NAMALWA (cell line): ENCODE data around the gene MARVELD3.

Experiments
- DNase-seq: peaks from one replicate; pipeline ENCODE4 v3.0.0-alpha.2; 2015; ENCODE audit warnings: low spot score

Gene MARVELD3

DNA sequence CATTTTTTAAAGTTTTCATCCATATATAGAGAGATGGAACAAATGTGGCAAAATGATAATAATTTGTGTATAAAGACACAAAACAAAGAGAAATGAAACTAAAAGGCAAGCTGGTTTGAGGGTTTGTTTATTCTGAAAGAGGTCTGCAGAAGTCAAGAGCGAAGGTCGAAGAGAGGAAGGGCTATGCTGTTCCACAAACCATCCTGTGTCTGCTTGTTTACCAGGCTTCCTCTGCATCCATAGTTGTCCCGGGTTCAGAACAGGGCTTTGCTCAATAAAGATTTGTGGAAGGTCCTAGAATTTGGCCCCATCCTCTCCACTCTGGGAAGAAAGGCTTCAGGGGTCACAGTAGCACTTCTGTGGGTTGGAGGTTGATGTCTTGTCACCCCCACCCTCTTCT lies 2.4 kb upstream of the MARVELD3 start:
- no peak for DNase-seq

DNA sequence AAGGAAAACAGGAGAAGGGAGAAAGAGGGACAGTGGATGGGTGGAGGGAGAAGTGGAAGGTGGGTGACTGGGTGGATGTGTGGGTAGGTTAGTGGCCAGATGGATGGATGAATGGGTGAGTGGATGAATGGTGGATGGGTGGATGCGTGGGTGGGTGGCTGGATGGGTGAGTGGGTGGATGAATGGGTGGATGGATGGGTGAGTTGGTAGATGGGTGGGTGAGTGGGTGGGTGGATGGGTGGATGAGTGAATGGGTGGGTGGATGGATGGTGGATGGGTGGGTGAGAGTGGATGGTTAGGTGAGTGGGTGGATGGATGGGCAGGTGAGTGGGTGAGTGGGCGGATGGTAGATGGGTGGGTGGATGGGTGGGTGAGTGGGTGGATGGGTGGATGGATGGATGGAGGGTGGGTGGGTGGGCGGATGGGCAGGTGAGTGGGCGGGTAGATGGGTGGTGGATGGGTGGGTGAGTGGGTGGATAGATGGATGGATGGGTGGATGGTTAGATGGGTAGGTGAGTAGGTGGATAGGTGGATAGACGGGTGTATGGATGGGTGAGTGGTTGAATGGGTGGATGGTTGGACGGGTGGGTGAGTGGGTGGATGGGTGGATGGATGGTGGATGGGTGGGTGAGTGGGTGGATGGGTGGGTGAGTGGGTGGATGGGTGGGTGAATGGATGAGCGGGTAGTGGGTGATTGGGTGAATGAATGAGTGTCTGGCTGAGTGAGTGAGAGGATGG lies 702 bp upstream of the MARVELD3 start:
- DNase-seq, result no peak

DNA sequence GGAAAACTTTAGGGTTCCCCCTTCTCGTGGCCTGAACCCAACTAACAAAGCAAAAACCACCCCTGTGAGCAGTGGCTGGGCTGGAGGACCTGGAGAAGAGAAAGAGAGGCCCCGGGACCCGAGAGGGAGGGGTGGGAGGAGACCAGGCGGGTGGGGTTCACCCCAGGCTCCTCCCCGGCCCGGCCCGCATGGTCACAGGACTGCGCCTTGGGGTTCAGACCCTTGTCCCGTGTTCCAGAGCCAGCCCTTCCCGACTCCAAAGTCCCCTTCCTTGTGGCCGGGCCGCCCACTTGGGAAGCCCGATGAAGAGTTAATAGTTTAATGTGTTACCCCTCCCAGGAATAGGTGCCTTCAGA lies 852 bp downstream of the MARVELD3 start:
- DNase-seq, result no peak

DNA sequence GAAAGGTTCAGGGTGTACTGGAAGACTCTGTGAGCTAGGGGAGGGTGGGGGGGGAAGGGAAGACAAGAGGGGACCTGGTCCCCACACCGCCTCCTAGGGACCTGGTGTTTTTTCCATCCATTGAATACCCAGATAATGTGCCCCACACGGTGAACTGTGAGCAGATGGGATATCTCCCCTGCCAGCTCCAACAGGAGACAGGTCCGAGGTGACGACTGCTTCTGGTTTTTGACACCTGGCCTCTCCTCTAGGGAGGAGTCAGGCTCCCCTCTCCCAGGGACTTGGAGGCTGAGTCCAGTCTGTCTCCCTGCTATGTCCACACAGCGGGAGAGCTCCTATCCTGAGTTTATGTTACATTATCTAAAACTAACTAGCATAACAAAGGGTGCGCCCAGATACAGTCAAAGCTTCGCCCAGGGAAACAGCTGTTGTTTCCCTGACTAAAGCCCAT lies 1.8 kb downstream of the MARVELD3 start:
- DNase-seq, result no peak

DNA sequence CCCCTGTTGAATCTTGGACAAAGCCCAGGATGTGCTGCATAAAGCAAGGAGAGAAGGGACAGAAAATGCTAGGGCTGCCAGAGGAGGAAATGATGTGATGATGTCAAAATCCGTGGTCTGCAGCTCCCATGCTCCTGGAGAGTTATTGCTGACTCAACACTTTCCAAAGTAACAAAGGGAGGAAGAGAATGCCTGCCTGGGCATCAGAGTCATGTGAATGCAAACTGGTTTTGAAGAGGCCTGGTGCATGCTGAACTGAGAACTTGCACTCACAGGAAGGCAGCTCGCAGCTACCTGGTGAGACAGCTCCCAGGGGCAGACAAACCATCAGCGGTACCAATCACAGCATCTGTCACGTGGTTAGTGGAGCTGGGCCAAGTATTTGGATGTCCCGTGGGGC lies 2.8 kb downstream of the MARVELD3 start:
- DNase-seq, result no peak

DNA sequence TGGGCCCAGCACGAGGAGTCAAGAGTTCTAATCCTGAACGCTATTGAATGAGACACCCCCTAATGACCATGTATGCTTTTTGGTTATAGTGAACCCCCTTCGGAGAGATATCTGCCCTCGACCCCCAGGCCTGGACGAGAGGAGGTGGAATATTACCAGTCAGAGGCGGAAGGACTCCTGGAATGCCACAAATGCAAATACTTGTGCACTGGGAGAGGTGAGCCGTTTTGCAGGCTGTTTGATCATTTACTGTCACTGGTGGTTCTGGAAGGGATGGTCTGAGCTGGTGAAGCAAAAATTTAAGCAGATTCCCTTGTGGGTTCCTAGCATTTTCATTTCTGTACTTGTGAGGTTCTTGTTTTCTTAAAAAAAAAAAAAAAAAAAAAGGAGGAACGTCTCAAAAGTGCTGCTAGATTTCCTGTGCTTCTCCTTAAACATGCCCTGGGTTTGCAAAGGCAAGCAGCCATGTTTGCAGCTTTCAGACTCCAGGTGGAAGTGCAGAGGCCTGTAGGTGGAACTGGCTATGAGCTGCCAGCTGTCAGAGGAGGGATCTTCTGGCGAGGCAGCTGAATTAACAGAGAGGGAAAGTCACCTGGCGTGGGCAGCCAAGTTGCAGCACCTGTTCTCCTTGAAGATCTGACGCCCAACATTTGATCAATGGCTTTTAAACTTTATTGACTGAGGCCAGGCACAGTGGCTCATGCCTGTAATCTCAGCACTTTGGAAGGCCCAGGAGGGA lies 3.5 kb downstream of the MARVELD3 start:
- DNase-seq, result no peak

DNA sequence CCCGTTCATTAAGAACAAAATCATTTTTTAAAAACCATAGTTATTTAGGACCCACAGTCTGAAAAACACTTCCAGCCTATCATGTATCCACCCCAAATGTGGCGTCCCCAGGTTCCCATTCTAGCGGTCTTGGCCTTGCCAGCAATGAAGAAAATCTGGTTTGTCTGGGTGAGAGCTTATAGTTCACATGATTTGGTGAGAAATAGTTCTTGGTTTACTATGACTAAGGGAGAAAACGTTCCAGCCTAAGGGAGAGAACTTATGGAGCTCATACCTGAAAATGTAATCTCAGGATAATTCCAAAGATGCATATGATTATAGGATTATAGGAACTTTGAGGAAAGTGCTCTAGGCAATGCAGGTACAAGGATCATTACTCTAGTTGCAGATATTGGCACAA lies 4.8 kb downstream of the MARVELD3 start:
- no peak for DNase-seq

DNA sequence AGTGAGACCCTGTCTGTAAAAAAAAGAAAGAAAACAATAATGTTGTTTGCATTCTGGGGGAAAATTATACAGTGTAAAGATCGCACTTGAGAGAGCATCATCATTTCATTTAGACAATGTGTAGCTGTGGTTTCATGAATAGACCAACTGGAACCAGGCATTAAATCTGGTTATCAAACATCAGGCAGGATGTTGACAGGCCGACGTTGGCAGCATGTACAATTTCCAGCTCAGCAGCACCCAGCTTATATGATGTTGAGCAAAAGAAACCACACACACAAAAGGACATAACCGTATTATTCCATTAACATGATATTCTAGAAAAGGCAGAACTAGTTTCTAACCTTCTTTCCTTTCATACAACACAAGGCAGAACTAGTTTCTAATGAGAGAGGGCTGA lies 5.8 kb downstream of the MARVELD3 start:
- no peak for DNase-seq

DNA sequence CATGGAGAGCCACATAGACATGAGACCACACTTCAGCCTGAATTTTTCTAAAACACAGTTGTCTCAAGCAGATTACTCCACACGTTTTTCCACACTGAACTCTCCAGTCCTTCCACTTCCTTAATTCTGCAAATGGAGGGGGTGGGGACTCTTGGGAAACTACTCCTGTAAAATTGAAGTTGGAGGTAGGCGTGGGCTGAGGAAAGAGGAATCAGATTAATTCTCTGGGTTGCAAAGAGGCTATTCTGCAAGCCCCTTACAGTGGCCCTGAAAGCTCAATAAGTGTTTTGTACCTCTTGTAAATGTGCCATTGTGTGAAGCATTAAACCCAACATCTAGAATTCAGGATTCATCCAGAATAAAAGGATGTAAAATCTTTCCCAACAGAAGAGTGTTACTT lies 9.6 kb downstream of the MARVELD3 start:
- no peak for DNase-seq

DNA sequence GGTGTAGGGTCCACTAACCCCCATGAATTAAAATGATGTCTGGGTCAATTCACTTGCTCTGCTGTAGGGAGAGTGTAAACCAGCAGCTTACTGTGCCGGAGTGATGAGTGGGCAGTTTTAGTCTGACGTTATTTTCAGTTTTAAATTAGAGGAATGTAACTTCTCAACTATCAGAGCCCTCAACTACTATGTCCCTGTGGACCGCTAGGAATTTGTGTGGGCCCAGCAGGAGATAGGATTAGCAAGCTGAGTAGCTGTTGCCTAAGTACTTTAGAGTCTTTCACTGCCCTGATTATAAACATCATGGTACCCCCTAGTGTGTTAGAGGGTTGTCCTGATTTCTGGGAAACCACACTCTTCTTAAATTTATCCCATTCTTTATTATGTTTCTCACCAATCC lies 11.4 kb downstream of the MARVELD3 start:
- DNase-seq, result no peak

DNA sequence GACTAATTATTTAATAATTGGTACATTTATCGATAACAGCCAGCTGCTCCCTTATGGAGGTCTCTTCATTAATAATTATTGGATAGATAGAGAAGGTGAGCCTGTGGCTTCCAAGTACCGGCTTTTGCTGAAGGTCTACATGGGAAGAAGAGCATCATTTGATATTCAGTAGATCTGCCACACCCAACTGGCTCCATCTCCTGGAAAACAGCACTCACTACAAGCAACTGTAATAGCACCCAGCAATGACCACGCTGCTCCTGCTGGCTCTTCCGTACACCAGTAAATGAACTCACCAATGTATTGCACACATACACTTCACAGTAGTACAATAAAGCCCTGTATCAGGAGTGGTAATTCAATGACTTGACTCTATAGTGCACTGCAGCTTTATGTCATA lies 19.5 kb downstream of the MARVELD3 start:
- DNase-seq, result peak; percentile 55

DNA sequence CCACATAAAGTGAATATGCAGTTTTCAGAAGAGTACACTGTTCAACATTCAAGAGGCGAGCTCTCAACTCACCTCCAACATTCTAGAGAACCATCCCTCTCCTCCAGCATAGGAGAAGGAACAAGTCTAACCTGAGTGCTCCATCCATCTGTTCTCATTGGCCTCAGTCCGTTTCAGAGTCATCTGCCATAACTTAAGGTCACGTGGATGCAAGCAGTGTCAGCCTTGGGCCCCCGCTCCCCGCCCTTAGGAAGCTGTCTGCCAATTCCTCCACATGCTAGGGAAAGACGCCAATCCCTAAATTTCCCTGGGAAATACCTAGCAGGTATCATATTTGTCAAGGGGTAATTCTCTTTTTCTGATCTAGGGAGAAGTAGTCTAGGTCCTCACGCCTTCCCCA lies 21.4 kb downstream of the MARVELD3 start:
- no peak for DNase-seq

DNA sequence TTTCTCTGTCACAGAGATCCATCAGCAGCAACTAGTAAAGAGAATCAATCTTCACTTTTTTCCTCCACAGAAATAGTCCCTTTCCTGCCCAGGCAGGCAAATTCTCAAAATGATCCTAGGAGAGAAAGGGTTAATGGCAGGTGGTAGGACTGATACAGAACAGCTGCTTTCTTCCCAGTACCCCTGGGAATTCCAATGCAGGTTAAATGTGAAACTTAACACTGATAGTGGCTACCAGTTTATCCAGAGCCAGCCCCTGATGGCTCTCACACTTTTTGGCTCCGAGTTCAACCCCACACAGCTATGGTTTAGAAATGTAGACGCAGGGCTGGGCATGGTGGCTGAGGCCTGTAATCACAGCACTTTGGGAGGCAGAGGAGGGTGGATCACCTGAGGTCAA lies 22.2 kb downstream of the MARVELD3 start:
- no peak for DNase-seq

DNA sequence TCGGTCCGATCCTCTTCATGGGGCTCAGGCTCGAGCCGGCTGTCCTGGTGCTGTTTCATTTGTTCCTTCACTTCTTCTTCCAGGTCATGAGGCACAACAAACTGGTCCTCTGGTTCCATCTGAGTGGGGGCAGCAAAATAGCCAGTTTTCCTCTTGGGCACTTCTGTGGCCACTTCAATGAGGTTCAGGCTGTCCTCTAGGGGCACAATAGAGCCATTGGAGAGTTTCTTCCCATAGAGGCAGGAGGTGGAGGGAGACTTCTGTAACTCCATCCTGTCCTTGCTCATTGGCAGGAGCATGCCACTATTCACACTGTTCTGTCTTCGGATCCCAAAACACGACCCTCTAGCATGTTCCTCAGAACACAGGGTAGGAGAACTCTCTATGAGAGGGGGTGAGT lies 22.9 kb downstream of the MARVELD3 start:
- DNase-seq, result no peak

DNA sequence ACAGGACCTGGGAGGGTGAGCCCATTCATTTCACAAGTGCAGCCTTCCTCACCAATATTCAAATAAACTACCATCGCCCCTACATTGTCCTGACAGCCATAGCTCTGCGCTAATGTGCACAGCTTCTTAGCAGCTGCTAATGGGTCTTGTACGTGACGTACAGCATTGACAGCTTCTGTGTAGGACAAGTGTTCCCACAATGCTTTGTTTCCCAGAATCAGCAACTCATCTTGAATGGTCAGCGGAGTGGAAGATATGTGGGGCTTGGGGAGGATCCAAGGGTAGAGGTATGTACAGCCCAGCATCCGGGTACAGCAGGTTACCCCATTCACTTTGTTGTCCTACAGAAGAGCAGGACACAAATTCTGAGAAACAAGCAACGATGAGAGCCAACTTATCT lies 23.7 kb downstream of the MARVELD3 start:
- DNase-seq, result no peak

DNA sequence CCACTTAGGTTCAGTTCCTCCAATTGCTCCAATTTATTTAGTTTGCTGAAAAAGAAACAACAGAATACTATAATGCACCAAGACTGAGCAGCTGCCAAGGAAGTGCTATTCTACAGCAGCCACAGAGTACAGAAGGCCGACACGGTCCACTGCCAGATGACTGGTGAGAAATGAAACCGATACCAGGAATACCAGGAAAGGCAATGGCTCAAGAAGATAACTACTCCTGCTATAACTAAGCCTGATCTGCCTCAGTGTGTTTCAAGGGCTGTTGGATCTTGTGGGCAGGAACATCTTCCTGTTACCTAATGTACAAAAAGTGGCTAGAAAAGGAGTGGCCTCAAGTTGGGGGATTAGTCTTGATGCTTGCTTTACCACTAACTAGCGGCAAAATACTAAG lies 32.8 kb downstream of the MARVELD3 start:
- DNase-seq, result no peak

DNA sequence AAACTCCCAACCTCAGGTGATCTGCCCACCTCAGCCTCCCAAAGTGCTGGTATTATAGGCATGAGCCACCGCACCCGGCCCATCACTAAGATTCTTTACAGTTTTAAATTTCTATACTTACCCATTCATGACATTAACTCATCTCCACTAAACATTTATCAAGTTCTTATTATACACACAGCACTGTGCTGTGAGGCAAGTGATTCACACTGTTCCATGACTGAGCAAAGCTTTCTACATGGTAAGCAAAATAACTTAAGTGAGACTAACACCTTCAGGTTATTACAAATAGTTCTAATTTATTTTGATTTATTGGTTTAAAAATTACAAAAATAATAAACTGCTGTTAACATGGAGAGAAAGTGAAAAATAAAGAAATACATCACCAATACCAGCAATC lies 33.5 kb downstream of the MARVELD3 start:
- no peak for DNase-seq

DNA sequence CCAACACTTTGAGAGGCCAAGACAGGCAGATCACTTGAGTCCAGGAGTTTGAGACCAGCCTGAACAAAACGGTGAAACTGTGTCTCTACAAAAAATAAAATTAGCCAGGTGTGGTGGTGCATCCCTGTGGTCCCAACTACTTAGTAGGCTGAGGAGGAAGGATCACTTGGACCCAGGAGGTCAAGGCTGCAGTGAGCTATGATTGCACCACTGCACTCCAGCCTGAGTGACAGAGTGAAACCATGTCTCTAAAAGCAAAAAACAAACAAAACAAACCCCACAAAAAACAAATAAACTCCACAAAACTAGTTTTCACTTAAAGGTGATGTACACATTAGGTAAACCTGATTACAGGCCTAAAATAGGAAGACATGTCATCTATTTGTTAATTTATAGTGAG lies 40.3 kb downstream of the MARVELD3 start:
- no peak for DNase-seq

DNA sequence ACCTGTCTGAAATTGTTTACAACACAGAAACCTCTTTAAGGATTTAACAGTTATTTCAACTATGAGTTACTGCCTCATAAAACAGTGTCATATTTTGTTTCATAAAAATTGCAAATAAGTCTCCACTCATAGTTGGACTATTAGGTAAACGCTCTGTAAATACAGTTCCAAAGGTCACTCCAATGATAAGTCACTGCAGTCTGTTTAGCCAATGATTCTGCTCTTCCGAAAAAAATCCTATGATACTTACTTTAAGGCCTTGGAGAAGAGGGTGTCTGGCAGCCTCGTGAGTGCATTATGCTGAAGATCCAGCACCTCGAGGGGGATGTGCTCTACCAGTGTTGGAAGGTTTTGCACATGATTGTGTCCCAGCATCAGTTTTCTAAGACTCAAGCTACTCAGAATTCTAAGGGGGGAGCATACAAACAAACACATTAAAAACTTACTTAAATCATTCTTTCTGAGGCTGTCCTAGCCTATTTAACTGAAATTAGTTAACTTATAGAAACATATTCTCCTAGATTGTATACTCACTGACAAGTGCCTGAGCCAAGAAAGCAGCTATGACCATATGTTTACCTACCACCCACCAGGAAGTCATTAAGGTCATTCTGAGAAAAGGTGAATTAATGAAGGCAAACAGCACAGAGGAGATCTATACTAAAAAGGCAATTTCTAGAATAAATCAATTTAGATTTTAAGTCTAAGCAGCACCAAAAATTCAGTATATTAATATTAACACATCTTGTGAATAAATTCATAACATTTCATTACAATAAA lies 41.1 kb downstream of the MARVELD3 start:
- DNase-seq, result no peak

DNA sequence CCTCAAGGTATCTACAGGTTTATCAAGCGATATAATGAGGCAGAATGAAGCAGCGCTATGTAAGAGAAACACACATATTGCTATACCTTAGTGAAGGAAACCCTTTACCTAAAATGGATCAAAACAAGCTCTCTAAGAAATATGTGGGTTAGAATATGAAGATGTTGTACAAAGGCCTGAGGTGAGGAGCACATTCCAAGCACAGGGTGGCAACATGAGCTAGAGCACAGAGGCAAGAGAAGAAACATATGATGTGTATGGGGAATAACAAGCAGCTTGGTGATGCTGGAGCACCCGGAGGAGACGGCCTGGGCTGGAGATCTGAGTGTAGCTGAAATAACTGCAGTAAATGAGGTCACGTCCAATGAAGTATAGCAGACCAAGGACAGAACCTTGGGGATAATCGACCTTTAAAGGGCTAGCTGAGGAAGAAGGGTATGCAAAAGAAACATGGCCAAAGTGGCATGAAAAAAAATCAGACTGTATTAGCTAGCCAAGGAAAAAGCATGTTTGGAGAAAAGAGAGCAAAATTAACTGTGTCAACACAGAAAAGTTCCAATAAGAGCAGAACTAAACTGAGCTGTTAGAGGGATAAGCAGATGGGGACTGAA lies 44.0 kb downstream of the MARVELD3 start:
- DNase-seq, result no peak

DNA sequence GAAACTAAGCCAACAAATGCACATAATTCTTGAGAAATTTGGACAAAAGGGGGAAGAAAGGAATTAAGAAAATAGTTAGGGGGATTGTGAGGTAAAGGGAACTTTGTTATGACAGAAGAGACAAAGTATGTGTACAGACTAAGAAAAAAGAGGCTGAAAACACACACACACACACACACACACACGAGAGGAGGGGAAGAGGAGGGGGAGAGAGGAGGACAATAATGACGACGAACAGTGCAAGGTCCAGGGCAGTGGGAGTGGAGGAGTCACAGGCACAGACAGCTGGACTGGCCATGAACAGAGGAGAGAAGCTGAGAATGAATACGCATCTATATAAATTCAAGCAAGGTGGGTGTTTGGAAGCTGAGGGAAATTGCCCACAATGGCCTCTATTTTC lies 44.6 kb downstream of the MARVELD3 start:
- DNase-seq, result no peak

DNA sequence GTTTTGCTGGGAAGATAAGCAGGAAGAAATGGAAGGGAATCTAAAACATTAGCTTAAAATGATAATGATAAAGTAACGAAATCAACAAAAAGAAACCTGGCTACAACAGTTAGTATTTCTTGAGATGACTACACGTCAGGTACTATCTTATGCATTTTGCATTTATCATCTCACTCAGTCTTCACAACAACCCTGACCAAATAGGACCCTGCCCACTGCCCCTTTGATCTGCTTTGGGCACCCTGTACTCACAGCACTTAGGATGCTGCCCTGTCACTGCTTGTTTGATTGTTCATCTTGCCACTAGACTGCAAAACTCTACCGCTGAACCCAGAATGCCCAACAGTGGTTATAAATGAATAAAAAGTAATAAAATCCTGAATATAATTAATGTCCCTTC lies 45.2 kb downstream of the MARVELD3 start:
- DNase-seq, result no peak

DNA sequence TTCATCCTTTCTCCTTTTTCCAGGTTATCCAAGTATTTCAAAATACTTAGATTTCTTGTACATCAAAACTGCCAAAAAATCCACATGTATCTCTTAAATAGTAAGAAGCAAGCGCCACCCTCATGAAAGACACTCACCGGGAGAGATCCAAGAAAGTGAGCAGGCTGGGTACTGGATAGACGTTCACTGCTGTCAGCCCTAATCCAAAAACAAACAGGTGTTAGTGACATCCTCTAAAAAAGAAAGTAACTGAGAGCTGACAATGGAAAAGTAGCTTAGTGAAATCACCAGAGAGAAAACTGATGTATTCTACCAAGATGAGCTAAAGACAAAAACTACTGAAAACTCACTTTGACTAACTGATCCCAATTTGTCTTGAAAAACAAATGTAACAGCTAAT lies 46.1 kb downstream of the MARVELD3 start:
- no peak for DNase-seq
